ENCODE results near the gene OR6N1. TPM values are rescaled to one million over a fixed set of nuclear protein-coding genes. Genes with fewer than 3 reads are reported as not detected.
A peak's percentile ranks its signal among the peaks of the same experiment; 100 is the strongest.

The OR6N1 gene, protein sequence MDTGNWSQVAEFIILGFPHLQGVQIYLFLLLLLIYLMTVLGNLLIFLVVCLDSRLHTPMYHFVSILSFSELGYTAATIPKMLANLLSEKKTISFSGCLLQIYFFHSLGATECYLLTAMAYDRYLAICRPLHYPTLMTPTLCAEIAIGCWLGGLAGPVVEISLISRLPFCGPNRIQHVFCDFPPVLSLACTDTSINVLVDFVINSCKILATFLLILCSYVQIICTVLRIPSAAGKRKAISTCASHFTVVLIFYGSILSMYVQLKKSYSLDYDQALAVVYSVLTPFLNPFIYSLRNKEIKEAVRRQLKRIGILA
- not detected for total RNA-seq

DNA sequence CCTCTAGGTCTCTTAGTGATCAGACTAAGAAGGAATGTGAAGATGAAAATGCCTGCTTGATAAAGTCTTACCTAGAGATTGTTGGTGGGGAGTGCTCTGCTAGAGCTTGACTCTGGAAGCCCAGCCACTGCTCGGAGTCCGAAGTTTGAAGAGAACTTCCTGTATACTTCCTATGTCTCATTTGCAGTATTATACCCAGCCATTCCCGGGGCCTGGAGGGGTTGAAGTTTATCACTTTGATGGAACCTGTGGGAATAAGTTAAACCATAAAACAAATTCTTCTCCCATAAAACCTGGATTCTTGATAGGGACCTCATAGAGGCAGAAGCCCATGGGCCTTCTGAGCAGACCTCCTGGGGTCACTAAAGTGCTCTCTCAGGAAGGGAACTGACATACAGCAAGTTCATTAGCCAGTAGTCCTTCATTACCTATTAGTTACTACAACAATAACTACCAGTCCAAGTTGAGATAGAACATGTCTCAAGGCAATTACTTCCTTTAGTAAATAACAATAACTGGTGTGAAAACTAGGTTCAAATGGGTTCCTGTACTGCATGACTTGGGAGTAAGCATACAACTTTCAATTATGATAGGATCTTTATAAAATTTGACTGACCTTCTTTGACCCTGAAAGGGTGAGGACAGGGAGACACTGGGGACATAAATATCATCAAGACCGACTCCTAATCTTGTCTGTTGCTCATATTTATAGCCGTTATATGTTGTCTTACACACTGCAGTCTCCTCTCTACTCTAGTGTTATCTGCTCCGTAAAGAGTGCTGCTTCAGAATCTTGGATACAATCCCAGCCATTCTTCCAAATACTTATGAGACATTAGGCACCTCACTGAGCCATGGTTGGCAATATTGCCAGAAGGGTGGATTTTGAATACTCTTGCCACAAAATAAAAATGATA lies at the start of gene OR6N1:
Gene OR6N1, minus strand, starts transcription at position 246 of the 917 bp plus-strand sequence. CDS start 5,513 bp downstream, outside the sequence.
- DNase-seq (ENCODE audit: low spot score in 2 of 2), result no peak
- no peak within 1 kb of the TSS for H3K27ac Mint-ChIP-seq
- no peaks in the 10 kb centered on the region for H3K9me3 Mint-ChIP-seq
- no peaks in the 10 kb centered on the region for H3K36me3 Mint-ChIP-seq
- no peak for ATAC-seq

DNA sequence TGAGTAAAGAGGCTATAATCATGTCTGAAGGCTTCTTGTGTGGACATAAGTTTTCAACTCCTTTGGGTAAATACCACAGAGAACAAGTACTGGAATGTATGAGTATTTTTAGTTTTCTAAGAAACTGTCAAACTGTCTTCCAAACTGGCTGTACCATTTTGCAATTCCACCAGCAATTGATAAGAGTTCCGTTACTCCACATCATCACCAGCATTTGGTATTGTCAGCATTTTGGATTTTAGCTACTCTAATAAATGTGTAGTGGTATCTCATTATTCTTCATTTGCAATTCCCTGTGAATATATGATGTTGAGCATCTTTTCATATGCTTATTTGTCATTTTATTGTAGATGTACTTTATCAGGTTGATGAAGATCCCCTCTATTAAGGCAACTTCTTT lies 49.7 kb upstream of the OR6N1 start:
- no peak for ATAC-seq
- peaks cover 4% of the 10 kb centered on the region in 2 donors for H3K9me3 Mint-ChIP-seq
- DNase-seq (ENCODE audit: low spot score in 2 of 2), result no peak
- no peak overlapping the region for H3K27ac Mint-ChIP-seq
- H3K36me3 Mint-ChIP-seq, result no peaks in the 10 kb centered on the region

DNA sequence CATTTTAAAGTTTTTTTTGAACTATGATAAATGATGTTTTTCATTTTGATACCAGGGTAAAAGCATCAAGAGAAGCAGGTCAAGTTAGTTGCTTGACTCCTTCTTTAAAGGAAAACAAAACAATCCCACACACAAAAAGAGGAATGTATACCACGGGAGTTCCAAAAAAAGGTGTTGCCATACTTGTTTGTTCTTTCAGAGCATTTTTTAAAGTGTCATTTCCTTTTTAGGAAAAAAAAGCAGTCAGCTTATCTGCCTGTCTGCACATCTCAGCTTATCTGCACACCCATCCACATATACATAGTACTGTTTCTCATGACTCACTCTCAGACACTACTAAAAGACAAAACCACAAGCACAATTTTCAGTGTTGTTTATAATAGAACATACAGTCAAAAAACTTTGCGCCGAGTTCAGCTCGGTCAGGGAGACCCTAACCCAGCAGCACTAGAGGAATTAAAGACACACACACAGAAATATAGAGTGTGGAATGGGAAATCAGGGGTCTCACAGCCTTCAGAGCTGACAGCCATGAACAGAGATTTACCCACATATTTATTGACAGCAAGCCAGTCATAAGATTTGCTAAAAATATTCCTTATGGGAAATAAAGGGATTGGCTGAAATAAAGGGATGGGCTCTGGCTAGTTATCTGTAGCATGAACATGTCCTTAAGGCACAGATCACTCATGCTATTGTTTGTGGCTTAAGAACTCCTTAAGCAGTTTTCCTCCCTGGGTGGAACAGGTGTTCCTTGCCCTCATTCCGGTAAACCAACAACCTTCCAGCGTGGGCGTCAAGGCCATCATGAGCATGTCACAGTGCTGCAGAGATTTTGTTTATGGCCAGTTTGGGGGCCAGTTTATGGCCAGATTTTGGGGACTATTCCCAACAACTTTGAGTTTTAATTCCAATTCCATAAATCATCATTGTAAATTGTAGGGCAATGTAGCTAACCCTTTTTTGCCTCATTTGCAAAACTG lies 47.8 kb upstream of the OR6N1 start:
- ATAC-seq, result peak; percentile 82 to 100
- H3K27ac Mint-ChIP-seq, result no peak overlapping the region
- no peak for DNase-seq (ENCODE audit: low spot score in 2 of 2)
- no peaks in the 10 kb centered on the region for H3K9me3 Mint-ChIP-seq
- H3K36me3 Mint-ChIP-seq, result no peaks in the 10 kb centered on the region

DNA sequence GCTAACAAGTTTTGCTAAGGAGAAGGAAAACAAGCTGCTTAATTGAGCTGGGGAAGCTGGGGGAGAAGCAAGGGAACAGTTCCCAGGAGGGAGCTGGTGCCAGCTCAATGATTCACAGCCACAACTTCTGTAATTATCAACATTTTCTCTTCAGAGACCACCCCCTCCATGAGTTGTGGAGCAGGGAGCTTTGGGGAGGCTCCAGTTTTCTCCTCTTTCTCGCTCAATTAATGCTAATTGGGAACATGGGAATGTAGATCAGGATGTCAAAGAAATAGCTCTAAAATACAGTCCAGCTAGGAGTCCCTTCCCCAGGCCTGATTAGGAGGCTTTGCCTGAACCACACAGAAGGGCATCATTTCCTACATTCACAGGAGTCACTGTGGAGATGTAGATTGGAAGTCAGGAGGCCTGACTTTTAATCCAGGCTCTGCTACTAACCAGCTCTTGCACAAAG lies 47.0 kb upstream of the OR6N1 start:
- peak overlapping the region in 1 of 2 donors; percentile 47 for H3K27ac Mint-ChIP-seq
- DNase-seq (ENCODE audit: low spot score in 2 of 2) (no peak), ATAC-seq (peak in 1 of 2 donors; percentile 19)
- no peaks in the 10 kb centered on the region for H3K9me3 Mint-ChIP-seq
- no peaks in the 10 kb centered on the region for H3K36me3 Mint-ChIP-seq

DNA sequence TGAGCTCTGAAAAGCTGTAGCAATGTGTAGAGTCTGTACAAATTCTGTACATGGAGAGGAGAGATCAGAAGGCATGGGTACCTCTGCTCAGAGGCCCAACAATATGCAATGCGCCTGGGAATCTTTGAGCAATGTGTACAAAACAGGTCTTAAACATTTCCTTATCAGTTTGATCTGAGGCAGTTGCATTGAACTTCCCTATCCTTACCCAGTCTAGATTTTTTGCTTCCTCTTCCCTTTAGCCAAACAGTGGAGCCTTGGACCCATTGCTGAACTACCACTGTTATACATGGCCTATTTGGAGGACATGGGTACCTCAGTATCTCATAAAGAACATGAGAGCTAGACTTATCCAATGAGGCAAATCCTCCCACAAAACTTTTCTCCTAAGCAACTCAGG lies 46.6 kb upstream of the OR6N1 start:
- Mint-ChIP-seq H3K27ac (peak overlapping the region in 1 of 2 donors; percentile 47), H3K36me3 (no peaks in the 10 kb centered on the region), H3K9me3 (no peaks in the 10 kb centered on the region)
- DNase-seq (ENCODE audit: low spot score in 2 of 2) (no peak), ATAC-seq (no peak)

DNA sequence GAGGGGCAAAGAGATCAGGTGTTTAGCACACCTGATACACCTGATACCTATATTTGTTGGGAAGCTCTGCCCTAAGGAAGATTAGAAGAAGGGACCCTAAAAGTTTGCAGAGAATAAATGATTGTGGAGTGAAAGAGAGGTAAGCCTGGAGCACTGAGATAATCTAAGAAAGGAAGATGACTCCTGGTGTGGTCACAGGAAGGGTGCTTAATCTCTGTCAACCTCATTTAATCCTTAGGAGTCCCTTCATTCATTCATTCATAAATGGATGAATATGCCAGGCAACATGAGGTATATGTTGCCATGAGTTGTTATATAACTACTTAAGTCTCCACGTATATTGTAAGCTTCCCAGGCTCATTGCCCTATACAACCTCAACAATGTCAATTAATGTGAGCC lies 43.0 kb upstream of the OR6N1 start:
- Mint-ChIP-seq H3K9me3 (no peaks in the 10 kb centered on the region), H3K36me3 (no peaks in the 10 kb centered on the region), H3K27ac (no peak overlapping the region)
- DNase-seq (ENCODE audit: low spot score in 2 of 2) (no peak), ATAC-seq (no peak)

DNA sequence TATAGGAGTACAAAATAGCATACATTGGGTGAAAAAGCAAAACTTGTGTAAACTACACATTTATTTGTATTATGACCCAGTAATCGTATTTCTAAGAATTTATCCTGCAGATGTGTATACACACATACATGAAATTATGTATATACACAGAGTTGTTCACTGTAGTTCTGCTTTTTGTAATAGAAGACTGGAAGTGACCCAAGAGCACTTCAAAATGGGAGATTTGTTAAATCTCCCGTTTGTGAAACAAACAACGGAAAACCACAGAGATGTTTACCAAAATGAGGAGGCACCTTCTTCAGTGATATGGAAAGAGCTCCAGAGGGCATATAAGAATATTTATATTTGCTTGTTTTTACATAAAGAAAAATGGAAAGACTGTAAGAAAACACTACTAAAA lies 41.2 kb upstream of the OR6N1 start:
- no peaks in the 10 kb centered on the region for H3K9me3 Mint-ChIP-seq
- H3K36me3 Mint-ChIP-seq, result no peaks in the 10 kb centered on the region

DNA sequence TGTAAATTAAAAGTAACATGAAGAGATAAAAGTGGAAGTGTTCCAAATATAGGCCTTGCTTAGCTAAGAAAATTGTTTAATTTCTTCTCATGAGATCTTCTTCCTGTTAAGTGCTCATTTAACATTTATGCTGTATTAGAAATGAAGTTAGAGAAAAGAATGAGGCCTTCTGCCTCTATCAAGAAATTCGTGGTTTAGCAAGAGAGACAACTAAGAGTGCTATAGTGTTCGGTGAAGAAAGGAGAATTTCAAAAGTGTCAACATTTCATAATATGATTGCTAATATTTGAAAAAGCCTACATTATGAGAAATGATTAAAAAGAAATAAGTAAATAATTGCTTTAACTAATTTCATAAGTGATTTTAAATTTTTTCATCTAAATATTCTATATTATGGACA lies 40.3 kb upstream of the OR6N1 start:
- DNase-seq (ENCODE audit: low spot score in 2 of 2) (no peak), ATAC-seq (no peak)
- Mint-ChIP-seq H3K27ac (no peak overlapping the region), H3K9me3 (no peaks in the 10 kb centered on the region), H3K36me3 (no peaks in the 10 kb centered on the region)

More for the DNA sequence above, 41.2 kb upstream of the OR6N1 start:
- no peak for ATAC-seq
- H3K27ac Mint-ChIP-seq, result no peak overlapping the region
- no peak for DNase-seq (ENCODE audit: low spot score in 2 of 2)

DNA sequence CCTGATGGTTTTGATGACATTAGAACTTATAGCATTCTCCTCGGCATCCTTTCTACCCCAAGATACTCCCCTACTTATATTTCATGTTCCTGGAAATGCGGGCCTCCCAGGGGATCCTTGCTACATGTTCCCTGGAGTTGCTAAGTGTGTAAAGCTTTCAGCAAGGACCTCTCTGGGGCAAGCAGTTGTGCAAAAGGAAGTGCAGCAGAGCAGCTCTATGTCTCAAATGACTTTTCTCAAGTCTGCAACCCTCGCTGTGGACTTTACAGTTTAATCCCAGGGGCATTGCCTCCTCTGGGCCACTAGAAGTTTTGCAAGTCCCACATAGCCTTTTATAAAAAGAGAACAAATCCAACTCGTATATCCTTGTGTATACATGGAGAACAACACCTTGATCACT lies 38.3 kb upstream of the OR6N1 start:
- H3K27ac Mint-ChIP-seq, result no peak overlapping the region
- no peak for DNase-seq (ENCODE audit: low spot score in 2 of 2)
- no peak for ATAC-seq
- H3K36me3 Mint-ChIP-seq, result no peaks in the 10 kb centered on the region
- no peaks in the 10 kb centered on the region for H3K9me3 Mint-ChIP-seq

DNA sequence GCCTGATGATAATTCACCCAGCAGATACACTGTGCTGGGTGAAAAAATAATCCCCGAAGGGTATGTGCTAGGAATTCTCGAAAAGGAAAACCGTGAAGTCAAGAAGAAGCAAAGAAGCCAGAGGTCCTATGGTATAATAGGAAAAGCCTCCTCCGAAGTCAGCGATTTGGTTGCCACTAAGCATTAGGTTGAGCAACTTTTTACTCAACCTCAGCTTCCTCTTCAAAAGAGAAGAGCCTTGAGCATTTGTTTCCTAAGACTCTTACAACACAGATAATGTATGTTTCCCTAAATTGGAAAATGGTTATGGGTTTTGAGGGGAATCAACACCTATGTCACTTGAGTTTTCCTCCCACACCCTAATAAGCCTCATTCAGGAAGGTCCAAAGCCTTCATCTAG lies 37.9 kb upstream of the OR6N1 start:
- DNase-seq (ENCODE audit: low spot score in 2 of 2) (no peak), ATAC-seq (no peak)
- Mint-ChIP-seq H3K36me3 (no peaks in the 10 kb centered on the region), H3K27ac (no peak overlapping the region), H3K9me3 (no peaks in the 10 kb centered on the region)

DNA sequence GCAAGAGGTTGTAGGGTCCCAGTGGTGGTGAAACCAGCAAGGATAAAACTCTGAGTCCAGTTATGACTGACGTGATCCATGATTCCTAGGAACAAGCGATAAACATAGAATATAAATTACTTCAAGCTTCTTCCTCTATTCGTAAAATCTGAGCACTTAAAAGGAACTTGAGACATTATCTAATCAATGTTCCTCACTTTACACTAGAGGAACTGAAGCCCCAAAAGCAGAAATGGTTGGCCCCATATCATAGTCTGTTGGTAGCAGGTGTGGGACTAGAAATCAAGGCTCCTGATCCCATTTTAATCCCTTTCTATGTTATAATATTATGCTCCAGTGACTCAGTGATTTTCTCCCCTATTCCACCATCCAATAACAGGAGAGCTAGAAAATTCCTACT lies 37.3 kb upstream of the OR6N1 start:
- no peak for ATAC-seq
- H3K27ac Mint-ChIP-seq, result no peak overlapping the region

DNA sequence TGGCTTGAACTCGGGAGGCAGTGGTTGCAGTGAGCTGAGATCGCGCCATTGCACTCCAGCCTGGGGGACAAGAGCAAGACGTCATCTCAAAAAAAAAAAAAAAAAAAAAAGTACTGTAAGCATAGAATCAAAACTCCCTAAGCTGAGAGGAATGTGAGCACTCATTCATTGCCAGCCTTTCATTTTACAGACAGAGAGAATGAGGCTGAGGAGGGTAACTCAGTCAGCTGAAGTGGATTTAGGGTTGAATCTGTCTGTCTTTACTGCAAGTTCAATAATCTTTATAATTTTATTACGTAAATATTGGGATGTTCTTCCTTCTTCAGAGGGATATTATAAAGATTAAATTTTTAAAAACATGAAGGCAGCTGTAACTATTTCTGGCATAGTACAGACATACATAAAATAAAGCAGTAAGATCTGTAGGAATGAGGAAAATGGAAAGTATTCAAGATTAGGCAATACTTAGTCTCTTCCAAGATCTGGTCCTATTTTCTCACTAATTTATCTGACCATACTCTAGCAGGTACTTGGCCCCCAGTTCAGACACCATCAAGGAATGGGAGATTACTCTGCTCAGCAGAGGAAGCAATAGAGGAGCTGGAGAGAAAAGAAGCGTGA lies 35.0 kb upstream of the OR6N1 start:
- no peak for ATAC-seq
- no peak for DNase-seq (ENCODE audit: low spot score in 2 of 2)
- H3K27ac Mint-ChIP-seq, result no peak overlapping the region
- H3K36me3 Mint-ChIP-seq, result no peaks in the 10 kb centered on the region
- H3K9me3 Mint-ChIP-seq, result no peaks in the 10 kb centered on the region

More for the DNA sequence above, 37.3 kb upstream of the OR6N1 start:
- Mint-ChIP-seq H3K36me3 (no peaks in the 10 kb centered on the region), H3K9me3 (no peaks in the 10 kb centered on the region)
- no peak for DNase-seq (ENCODE audit: low spot score in 2 of 2)

DNA sequence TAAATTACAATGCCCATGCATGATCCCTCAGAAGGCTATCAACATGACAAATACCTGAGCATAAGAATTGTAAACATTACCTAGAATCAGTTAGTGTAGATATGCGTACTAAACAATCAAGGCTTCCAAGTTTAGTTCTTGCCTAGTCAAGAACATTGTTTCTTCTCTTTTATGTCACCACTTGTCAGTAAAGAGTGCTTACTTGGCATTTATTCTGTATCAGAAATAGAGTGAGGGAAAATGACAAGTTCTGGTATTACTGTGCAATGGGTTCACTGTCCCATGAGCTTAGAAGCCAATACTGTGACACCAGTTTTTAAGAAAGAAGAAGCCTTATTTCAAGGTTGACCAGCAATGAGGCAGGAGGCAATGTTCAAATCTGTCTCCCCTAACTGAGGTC lies 31.7 kb upstream of the OR6N1 start:
- H3K9me3 Mint-ChIP-seq, result no peaks in the 10 kb centered on the region
- ATAC-seq, result no peak

DNA sequence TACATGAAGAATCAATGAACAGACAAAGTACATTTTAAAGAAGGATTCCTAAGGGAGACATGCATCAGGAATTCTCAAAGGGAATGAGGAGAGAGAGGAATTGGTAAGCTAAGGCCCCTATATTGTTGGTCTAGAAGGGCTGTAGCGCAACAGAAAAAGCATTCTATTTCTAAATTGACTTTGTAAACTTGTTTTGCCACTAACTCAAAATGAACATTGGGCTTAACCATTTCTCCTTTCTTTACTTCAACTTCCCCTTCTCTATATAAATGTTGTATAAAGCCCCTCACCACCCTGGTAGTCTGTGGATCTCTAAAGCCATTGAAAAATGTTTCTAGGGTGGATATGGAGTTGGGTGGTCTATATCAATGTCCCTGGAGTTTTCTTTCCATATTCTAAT lies 29.4 kb upstream of the OR6N1 start:
- Mint-ChIP-seq H3K27ac (no peak overlapping the region), H3K9me3 (no peaks in the 10 kb centered on the region), H3K36me3 (no peaks in the 10 kb centered on the region)
- DNase-seq (ENCODE audit: low spot score in 2 of 2) (no peak), ATAC-seq (no peak)

More for the DNA sequence above, 31.7 kb upstream of the OR6N1 start:
- no peak overlapping the region for H3K27ac Mint-ChIP-seq
- DNase-seq (ENCODE audit: low spot score in 2 of 2), result no peak
- no peaks in the 10 kb centered on the region for H3K36me3 Mint-ChIP-seq

DNA sequence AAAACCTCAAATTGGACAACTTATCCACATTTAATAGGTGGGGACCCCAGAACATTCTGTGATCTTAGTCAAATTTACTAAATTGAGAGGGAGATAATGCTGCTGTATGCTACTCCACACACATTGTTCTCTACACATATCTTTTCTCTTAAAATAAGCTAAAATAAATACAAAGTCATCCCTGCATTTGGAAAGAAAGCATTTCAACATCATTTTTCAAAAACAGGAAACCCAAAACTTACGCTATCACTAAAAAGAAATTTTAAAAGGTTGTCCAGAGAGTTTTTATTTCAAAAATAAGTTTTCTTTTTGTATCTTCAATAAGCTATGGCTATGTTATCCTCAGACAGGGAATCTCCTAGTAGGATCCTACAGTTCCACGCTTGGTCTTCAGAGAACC lies 28.5 kb upstream of the OR6N1 start:
- Mint-ChIP-seq H3K27ac (no peak overlapping the region), H3K9me3 (no peaks in the 10 kb centered on the region), H3K36me3 (no peaks in the 10 kb centered on the region)
- no peak for DNase-seq (ENCODE audit: low spot score in 2 of 2)
- no peak for ATAC-seq

DNA sequence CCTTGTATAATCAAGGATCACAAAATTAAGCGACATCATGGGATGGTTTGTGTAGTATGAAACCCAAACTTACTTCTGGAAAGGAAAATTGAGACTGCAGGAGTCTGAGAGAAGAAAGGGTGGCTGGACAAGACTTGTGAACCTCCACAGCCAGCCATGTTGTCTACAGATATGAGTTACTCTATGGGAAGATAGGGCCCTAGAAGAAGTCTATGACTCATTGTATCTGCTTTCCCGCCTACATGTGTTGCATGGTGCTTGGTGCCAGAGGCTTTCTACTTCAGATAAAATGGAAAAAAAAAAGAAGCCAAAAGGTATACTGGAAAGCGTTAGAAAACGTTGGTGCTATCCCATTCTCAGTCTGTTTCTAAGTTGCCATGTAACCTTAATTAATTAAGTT lies 27.7 kb upstream of the OR6N1 start:
- no peak for DNase-seq (ENCODE audit: low spot score in 2 of 2)
- no peak overlapping the region for H3K27ac Mint-ChIP-seq
- no peaks in the 10 kb centered on the region for H3K36me3 Mint-ChIP-seq
- peak; percentile 43 to 84 for ATAC-seq
- no peaks in the 10 kb centered on the region for H3K9me3 Mint-ChIP-seq
